Gastrocnemius medialis (tissue), 4 donors: ENCODE data around the gene ZFAND6. TPM values are rescaled to one million over a fixed set of nuclear protein-coding genes. Genes with fewer than 3 reads are reported as not detected.

Experiments
- ATAC-seq, 2 donors: fragments of 150-250 bp; one replicate each; pipeline ENCODE4 v1.9.1; 2016
- DNase-seq, 2 donors: peaks; one replicate each; pipeline ENCODE4 v3.0.0-alpha.2; 2019
- H3K27ac ChIP-seq, 4 donors: fragments of 200-600 bp; sonication (generic); 1 replicate in 1 of 4; 2 replicates in 3 of 4; pipeline ENCODE4 v1.5.1; 2016 to 2018; ENCODE audit warnings: mild to moderate bottlenecking in 2 of 4, moderate library complexity in 1 of 4
- H3K27me3 ChIP-seq, 3 donors: fragments of 200-600 bp; sonication (generic) in 2 of 3; 1 replicate in 1 of 3; 2 replicates in 2 of 3; pipeline versions ENCODE4 v1.5.1 to v1.6.0; 2016 to 2019; ENCODE audit warnings: mild to moderate bottlenecking in 1 of 3, moderate library complexity in 1 of 3
- H3K36me3 ChIP-seq, 2 donors: fragments of 200-600 bp; sonication (generic) in 1 of 2; one replicate each; pipeline ENCODE4 v1.5.1; 2017 to 2018
- H3K4me1 ChIP-seq, 2 donors: fragments of 200-600 bp; sonication (generic) in 1 of 2; one replicate each; pipeline ENCODE4 v1.5.1; 2016 to 2017; ENCODE audit warnings: mild to moderate bottlenecking in 2 of 2
- H3K4me3 ChIP-seq, 4 donors: fragments of 200-600 bp; sonication (generic) in 3 of 4; 1 replicate in 1 of 4; 2 replicates in 3 of 4; pipeline ENCODE4 v1.5.1; 2016 to 2019; ENCODE audit warnings: mild to moderate bottlenecking in 2 of 4
- H3K9me3 ChIP-seq, 3 donors: fragments of 200-600 bp; sonication (generic) in 2 of 3; 1 replicate in 1 of 3; 2 replicates in 2 of 3; pipeline ENCODE4 v1.5.1; 2016 to 2019
- POLR2A ChIP-seq, 2 donors: fragments of 450-650 bp; IDR thresholded peaks; one replicate each; pipeline ENCODE4 v1.6.1; 2017; ENCODE audit warnings: antibody characterized with exemption in 2 of 2, mild to moderate bottlenecking in 2 of 2, moderate library complexity in 2 of 2
- in situ Hi-C, 4 donors: fragments of 200-750 bp; cut with MboI; loops; one replicate each; pipeline versions ENCODE4 v1.15.0 to v1.8.0; 2017; ENCODE audit warnings: low sequenced_read_pairs in 4 of 4
- intact Hi-C: fragments of 100-400 bp; cut with DNase I; formaldehyde crosslinking; loops from one replicate; pipeline ENCODE4 v1.15.1; 2023; ENCODE audit warnings: low total_unique reads
- total RNA-seq, 4 donors: library from RNA; depleted of rRNA; stranded (reverse); fragments of >200 nt; gene quantifications; one replicate each; pipeline versions ENCODE4 v1.1.0 to v1.2.3, GENCODE V29; 2016
- TF ChIP-seq, protein P1 (sequence below), 5 experiments: fragments of 450-650 bp in 3 of 5; fragments of 200-600 bp in 2 of 5; sonication (generic) in 2 of 5; IDR thresholded peaks in 4 of 5; conservative IDR thresholded peaks in 1 of 5; 1 replicate in 4 of 5; 2 replicates in 1 of 5; pipeline ENCODE4 v1.5.1; 2016 to 2019; ENCODE audit warnings: antibody characterized with exemption in 5 of 5, mild to moderate bottlenecking in 3 of 5, moderate library complexity in 3 of 5

The ZFAND6 gene
- total RNA-seq, 4 donors from 2014 or later = 95.4 to 196 (median 146) TPM

DNA sequence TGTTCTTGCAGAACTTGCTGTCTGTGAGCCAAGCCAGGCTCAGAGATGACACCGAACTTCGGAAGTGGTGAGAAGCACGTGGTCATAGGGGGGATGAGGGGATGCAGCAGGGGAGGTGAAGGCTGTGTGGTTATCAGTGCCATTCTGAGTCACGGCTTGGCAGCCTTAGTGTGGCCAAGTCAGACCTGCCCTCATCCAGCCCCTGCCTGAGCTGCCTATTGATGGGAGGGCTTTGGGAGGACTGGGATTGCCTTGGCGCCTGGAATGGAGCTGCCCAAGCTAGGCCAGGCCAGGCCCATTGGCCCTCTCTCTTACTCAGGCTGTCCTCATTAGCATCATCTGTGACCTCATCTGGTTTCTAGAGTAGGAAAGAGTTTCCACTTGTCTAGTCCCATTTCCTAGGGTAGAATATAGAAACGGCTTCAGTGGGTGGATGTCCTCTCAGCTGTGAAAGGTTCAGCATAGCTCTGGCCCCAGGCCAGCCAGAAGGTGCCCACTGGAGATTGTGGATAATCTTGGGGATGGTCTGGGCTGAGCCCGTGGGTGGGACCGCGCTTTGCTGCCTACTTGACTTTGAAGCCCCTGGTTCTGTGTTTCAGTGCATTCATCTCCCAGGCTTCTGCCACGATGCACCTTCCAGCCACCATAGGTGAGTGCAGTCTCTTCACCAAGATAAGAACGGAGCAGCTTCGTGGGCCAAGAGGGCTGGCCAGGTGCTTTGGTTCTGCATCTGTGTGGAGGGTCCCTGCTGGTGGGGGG lies 100.5 kb downstream of the ZFAND6 start:
- Histone ChIP-seq H3K4me3 (no peak overlapping the region), H3K27ac (no peak overlapping the region), H3K27me3 (no peaks in the 10 kb centered on the region), H3K4me1 (no peaks in the 10 kb centered on the region), H3K36me3 (peaks cover 0 to 54% of the 10 kb centered on the region in 2 donors), H3K9me3 (no peaks in the 10 kb centered on the region)
- intact Hi-C loops = no loop called here
- TF ChIP-seq, protein P1, sequence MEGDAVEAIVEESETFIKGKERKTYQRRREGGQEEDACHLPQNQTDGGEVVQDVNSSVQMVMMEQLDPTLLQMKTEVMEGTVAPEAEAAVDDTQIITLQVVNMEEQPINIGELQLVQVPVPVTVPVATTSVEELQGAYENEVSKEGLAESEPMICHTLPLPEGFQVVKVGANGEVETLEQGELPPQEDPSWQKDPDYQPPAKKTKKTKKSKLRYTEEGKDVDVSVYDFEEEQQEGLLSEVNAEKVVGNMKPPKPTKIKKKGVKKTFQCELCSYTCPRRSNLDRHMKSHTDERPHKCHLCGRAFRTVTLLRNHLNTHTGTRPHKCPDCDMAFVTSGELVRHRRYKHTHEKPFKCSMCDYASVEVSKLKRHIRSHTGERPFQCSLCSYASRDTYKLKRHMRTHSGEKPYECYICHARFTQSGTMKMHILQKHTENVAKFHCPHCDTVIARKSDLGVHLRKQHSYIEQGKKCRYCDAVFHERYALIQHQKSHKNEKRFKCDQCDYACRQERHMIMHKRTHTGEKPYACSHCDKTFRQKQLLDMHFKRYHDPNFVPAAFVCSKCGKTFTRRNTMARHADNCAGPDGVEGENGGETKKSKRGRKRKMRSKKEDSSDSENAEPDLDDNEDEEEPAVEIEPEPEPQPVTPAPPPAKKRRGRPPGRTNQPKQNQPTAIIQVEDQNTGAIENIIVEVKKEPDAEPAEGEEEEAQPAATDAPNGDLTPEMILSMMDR (IDR thresholded peaks at IDR 0.05 in 4 of 5, conservative IDR thresholded peaks at IDR 0.05 in 1 of 5) = no peak
- in situ Hi-C loops = loop anchor here in 3 of 4 donors (25.0 kb wide), 2 partner anchors 98 to 248 kb away; partner anchors contain the start of gene ZFAND6 (in 1 of the 3)
- DNase-seq (no peak), ATAC-seq (no peak)

DNA sequence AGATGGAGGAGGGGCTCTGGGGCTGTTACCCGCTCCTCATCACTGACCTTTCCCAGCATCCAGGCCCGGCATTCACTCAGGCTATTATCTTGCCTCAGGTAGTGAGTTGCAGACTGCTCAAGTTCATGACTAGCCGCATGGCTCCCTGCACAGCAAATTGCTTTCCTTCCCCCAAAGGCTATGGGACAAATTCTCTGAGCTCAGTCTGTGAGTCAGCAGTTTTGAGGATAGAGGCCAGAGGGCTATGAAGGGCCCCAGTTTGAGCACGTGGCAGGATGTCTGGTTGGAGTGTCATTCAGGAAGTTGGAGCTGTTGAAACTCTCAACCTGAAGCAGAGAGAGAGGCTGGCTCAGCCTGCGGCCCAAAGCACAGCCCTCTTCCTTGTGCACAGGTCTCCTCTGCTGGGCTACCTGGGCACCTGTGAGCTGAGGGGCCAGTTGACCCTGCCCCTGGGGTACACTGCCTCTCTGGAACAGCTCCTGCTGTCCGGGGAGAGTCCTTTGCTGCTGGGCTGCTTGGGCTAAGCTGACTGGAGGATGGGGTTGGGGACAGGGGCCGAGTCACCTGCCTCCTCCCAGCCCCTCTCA lies 101.2 kb downstream of the ZFAND6 start:
- TF ChIP-seq, protein P1 (IDR thresholded peaks at IDR 0.05 in 4 of 5, conservative IDR thresholded peaks at IDR 0.05 in 1 of 5) = no peak
- TF ChIP-seq POLR2A (IDR thresholded peaks at IDR 0.05) = no peak
- Histone ChIP-seq H3K27me3 (no peaks in the 10 kb centered on the region), H3K9me3 (no peaks in the 10 kb centered on the region), H3K36me3 (peaks cover 0 to 54% of the 10 kb centered on the region in 2 donors), H3K27ac (no peak overlapping the region), H3K4me1 (no peaks in the 10 kb centered on the region), H3K4me3 (no peak overlapping the region)
- intact Hi-C loops = no loop called here
- peak in 1 of 2 donors; percentile 54 for DNase-seq
- in situ Hi-C loops = loop anchor here in 3 of 4 donors (25.0 kb wide), 2 partner anchors 98 to 248 kb away; partner anchors contain the start of gene ZFAND6 (in 1 of the 3)
- peak; percentile 62 to 70 for ATAC-seq

DNA sequence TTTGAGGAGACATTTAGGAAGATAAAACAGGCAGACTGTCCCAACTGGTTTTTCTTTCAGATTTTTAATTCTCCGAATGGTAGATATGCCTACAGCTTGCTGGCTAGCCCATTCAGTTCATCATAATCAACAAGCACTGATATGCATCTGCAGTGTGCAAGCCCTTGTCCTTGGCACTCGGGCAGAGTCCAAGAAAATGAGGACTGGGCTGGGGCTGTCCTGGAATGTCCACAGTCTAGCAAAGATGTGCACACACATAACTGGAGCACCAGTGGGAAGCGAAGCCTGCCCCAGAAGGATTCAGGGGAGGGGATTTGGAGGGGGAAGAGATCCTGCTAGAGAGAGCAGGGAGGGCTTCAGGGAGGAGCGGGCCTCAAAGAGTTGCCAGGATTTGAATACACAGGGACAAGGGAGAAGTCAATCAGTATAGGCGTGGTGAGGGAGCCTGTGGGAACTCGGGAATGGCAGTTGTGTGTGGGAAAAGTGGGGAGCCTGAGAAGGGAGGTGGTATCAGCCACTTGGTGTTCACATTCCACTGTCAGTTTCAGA lies 102.1 kb downstream of the ZFAND6 start:
- intact Hi-C loops (no loop called here), in situ Hi-C loops (loop anchor here in 3 of 4 donors (25.0 kb wide), 2 partner anchors 99 to 249 kb away; partner anchors contain the start of gene ZFAND6 (in 1 of the 3))
- Histone ChIP-seq H3K36me3 (peaks cover 0 to 54% of the 10 kb centered on the region in 2 donors), H3K27me3 (no peaks in the 10 kb centered on the region), H3K27ac (no peak overlapping the region), H3K4me1 (no peaks in the 10 kb centered on the region), H3K4me3 (no peak overlapping the region), H3K9me3 (no peaks in the 10 kb centered on the region)
- DNase-seq = no peak
- TF ChIP-seq, protein P1 (IDR thresholded peaks at IDR 0.05 in 4 of 5, conservative IDR thresholded peaks at IDR 0.05 in 1 of 5) = no peak
- no peak for TF ChIP-seq POLR2A (IDR thresholded peaks at IDR 0.05)
- no peak for ATAC-seq

DNA sequence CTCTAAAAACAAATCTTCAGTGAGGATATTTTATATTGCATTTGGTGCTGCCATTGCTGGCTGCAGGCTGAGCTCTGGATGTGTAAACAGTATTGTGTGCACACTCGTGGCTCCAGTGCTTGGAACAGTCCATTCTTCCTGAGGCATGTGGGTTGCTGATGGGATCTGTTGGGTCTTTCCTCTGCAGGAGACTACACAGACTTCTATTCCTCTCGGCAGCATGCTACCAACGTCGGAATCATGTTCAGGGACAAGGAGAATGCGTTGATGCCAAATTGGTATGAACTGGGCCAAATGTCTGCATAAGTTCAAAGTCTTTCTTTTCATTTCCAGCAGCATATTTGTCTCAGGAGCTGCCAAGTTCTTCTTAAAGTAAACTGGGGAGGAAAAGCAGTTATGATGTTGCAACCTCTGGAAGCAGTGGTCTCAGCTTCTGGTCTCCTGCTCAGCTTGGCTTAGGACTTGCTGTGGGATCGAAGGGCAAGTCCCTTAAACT lies 102.6 kb downstream of the ZFAND6 start:
- DNase-seq (no peak), ATAC-seq (no peak)
- Histone ChIP-seq H3K4me3 (no peak overlapping the region), H3K9me3 (no peaks in the 10 kb centered on the region), H3K4me1 (no peaks in the 10 kb centered on the region), H3K27ac (no peak overlapping the region), H3K27me3 (no peaks in the 10 kb centered on the region), H3K36me3 (peaks cover 0 to 54% of the 10 kb centered on the region in 2 donors)
- in situ Hi-C loops (loop anchor here in 3 of 4 donors (25.0 kb wide), 2 partner anchors 100 to 250 kb away; partner anchors contain the start of gene ZFAND6 (in 1 of the 3)), intact Hi-C loops (no loop called here)
- TF ChIP-seq, protein P1 (IDR thresholded peaks at IDR 0.05 in 4 of 5, conservative IDR thresholded peaks at IDR 0.05 in 1 of 5) = no peak
- no peak for TF ChIP-seq POLR2A (IDR thresholded peaks at IDR 0.05)
